Pancreas (tissue), 10 donors: ENCODE results near the gene GMDS. TPM values are rescaled to one million over a fixed set of nuclear protein-coding genes. Genes with fewer than 3 reads are reported as not detected.

Source experiments
- ATAC-seq, 4 donors: fragments of 200-7000 bp; cut with Tn5 transposase; one replicate each; pipeline versions ENCODE4 v1.8.0 to v1.9.1; 2020; ENCODE audit warnings: mild to moderate bottlenecking in 4 of 4, moderate library complexity in 4 of 4
- DNase-seq, 6 donors: peaks; one replicate each; pipeline ENCODE4 v3.0.0-alpha.2; 2020
- FAIRE-seq: peaks from 2 replicates; lab custom pipeline; 2012; peaks lifted over from hg19 to GRCh38; lab: Jason Lieb, UNC
- H3K27ac ChIP-seq, 4 donors: fragments of 200-600 bp; sonication (generic); 1 replicate in 3 of 4; 2 replicates in 1 of 4; pipeline versions ENCODE4 v1.5.0 to v1.8.0; 2020
- H3K27me3 ChIP-seq, 4 donors: fragments of 200-600 bp; one replicate each; pipeline ENCODE4 v1.8.0; 2021
- H3K36me3 ChIP-seq, 3 donors: fragments of 200-600 bp; sonication (generic) in 1 of 3; one replicate each; pipeline versions ENCODE4 v1.5.0 to v1.8.0; 2020 to 2021
- H3K4me1 ChIP-seq, 3 donors: fragments of 200-600 bp; one replicate each; pipeline ENCODE4 v1.8.0; 2021
- H3K4me3 ChIP-seq, 4 donors: fragments of 200-600 bp; sonication (generic) in 2 of 4; one replicate each; pipeline versions ENCODE4 v1.5.0 to v1.8.0; 2020 to 2021
- H3K9me3 ChIP-seq, 4 donors: fragments of 200-600 bp; one replicate each; pipeline ENCODE4 v1.8.0; 2021
- CTCF ChIP-seq, 4 donors: fragments of 200-600 bp; sonication (generic) in 3 of 4; IDR thresholded peaks; one replicate each; pipeline versions ENCODE4 v1.5.0 to v1.8.0; 2021; ENCODE audit warnings: antibody characterized with exemption in 4 of 4
- WGBS, 2 donors: extraction: QIAGEN DNeasy Blood & Tissue Kit; methylation state at CpG; one replicate each; pipeline ENCODE4 v1.1.7; 2013; 5-methylcytosine and 5-hydroxymethylcytosine counted together
- intact Hi-C, 3 donors: fragments of 100-400 bp; cut with DNase I; formaldehyde crosslinking; loops; one replicate each; pipeline versions ENCODE4 v1.11.1 to v1.14.2; 2022
- polyA plus RNA-seq, 2 donors: library from polyadenylated mRNA; stranded (reverse); fragments of 200-250 nt; gene quantifications; one replicate each; pipeline ENCODE4 v1.2.3, GENCODE V29; 2013
- total RNA-seq, 6 donors: library from RNA; stranded (reverse); fragmentation: NEBNext Ultra II Directional in 4 of 6; extraction: Animal tissue kit (Norgen Biotek cat#: 25700) in 4 of 6; gene quantifications; one replicate each; pipeline versions ENCODE4 v1.2.1 to v1.2.4, GENCODE V29; 2021 to 2023
- donor health status: healthy with polysubstance abuse.
- donor health status: DM: no; HTN: no; CAD: no; lungs with moderate emphysema.
- donor health status: DM: no; HTN: no; CAD: no.
- donor health status: control.
- donor health status: control.
- donor health status: Bipolar disorder and iron deficiency.
- donor health status: DM: yes; HTN: yes; CAD: no.
- donor health status: DM: no; HTN: no; CAD: no.
- donor health status: DM: no; HTN: no; CAD: no.
- donor health status: DM: yes; HTN: yes; CAD: no.

Gene GMDS
- total and polyA plus RNA-seq, 8 donors, result 7.6 to 40.8 (median 26.5) TPM

- Histone ChIP-seq H3K9me3 (no peaks in the 10 kb centered on the region), H3K27me3 (no peaks in the 10 kb centered on the region), H3K27ac (no peak overlapping the region), H3K4me3 (no peak overlapping the region), H3K36me3 (no peaks in the 10 kb centered on the region), H3K4me1 (no peaks in the 10 kb centered on the region)
- FAIRE-seq (no peak), ATAC-seq (no peak), DNase-seq (no peak)
- WGBS, 2 donors, result 69 to 84% methylated on average over 4 of the region's 4 CpGs
- TF ChIP-seq CTCF (IDR thresholded peaks at IDR 0.05), result no peak
- intact Hi-C loops, result no loop called here
These were observed 238.2 kb downstream of the GMDS start for GRCh38 chr6:2007165-2007564.

- TF ChIP-seq CTCF (IDR thresholded peaks at IDR 0.05), result no peak
- no peak for FAIRE-seq
- DNase-seq, result no peak
These were observed 240.5 kb downstream of the GMDS start for GRCh38 chr6:2004888-2005287.

DNA sequence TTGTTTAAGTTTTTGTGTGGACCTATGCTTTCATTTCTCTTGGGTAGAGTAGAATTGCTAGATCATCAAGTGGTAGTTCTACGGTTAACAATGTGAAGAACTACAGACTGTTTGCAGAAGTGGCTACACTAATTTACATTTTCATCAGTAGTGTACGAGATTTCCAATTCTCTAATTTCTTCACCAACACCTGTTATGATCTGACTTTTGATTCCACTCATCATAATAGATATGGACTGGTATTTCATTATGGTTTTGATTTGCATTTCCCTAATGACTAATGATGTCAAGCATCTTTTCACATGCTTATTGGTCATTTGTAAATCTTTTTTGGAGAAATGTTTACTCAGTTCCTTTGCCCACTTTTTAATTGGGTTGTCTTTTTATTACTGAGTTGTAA is 244.4 kb downstream of the GMDS start:
- no peak for DNase-seq
- Histone ChIP-seq H3K4me3 (no peak overlapping the region), H3K4me1 (no peaks in the 10 kb centered on the region), H3K9me3 (no peaks in the 10 kb centered on the region), H3K27me3 (no peaks in the 10 kb centered on the region), H3K27ac (no peak overlapping the region), H3K36me3 (no peaks in the 10 kb centered on the region)
- ATAC-seq, result no peak
- WGBS, 2 donors, result 90 to 94% methylated on average over 2 of the region's 2 CpGs
- no peak for FAIRE-seq
- no peak for TF ChIP-seq CTCF (IDR thresholded peaks at IDR 0.05)
- intact Hi-C loops, result no loop called here

More at GRCh38 chr6:2004888-2005287, 240.5 kb downstream of the GMDS start:
- Histone ChIP-seq H3K9me3 (no peaks in the 10 kb centered on the region), H3K36me3 (no peaks in the 10 kb centered on the region), H3K27me3 (no peaks in the 10 kb centered on the region), H3K4me1 (no peaks in the 10 kb centered on the region), H3K4me3 (no peak overlapping the region), H3K27ac (no peak overlapping the region)
- intact Hi-C loops, result no loop called here
- WGBS, 2 donors, result 80 to 83% methylated on average over 3 of the region's 3 CpGs
- ATAC-seq, result no peak

DNA sequence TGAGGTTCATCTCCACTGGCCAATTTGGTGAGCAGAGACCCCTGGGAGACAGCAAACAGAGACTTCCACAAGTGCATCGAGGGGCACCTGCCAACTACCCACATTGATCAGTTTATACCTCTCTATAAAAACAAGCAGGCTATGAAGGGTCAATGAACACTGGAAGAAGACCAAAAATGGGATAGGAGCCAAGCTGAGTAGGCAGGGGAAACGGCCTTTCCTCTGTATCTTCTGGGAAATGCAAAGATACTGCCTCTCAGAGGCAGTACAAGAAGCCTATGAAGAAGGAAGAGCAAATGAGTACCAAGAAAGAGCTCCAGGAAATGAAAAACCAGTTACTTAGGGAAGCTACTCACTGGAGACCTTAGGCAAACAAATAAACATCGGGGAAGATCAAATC is 247.7 kb downstream of the GMDS start:
- Histone ChIP-seq H3K4me3 (no peak overlapping the region), H3K36me3 (no peaks in the 10 kb centered on the region), H3K9me3 (no peaks in the 10 kb centered on the region), H3K27ac (no peak overlapping the region), H3K4me1 (no peaks in the 10 kb centered on the region), H3K27me3 (no peaks in the 10 kb centered on the region)
- intact Hi-C loops, result no loop called here
- no peak for DNase-seq
- WGBS, 2 donors, result 54 to 61% methylated on average over 3 of the region's 3 CpGs
- ATAC-seq, result no peak
- no peak for FAIRE-seq
- TF ChIP-seq CTCF (IDR thresholded peaks at IDR 0.05), result no peak

- FAIRE-seq (no peak), ATAC-seq (no peak), DNase-seq (no peak)
- no peak for TF ChIP-seq CTCF (IDR thresholded peaks at IDR 0.05)
- no peaks in the 10 kb centered on the region for H3K36me3 ChIP-seq
- no peaks in the 10 kb centered on the region for H3K27me3 ChIP-seq
- 95 to 99% methylated on average over 2 of the region's 2 CpGs for WGBS, 2 donors
- H3K9me3 ChIP-seq, result no peaks in the 10 kb centered on the region
- no peak overlapping the region for H3K27ac ChIP-seq
- H3K4me1 ChIP-seq, result no peaks in the 10 kb centered on the region
- intact Hi-C loops, result no loop called here
- no peak overlapping the region for H3K4me3 ChIP-seq
These were observed 249.8 kb downstream of the GMDS start for GRCh38 chr6:1995636-1996035.
